Measurements from ENCODE around the gene CCT5. TPM values are rescaled to one million over a fixed set of nuclear protein-coding genes. Genes with fewer than 3 reads are reported as not detected.

The CCT5 gene
- total RNA-seq, 2 donors from 2014 or later, result 110 to 135 TPM

- Histone ChIP-seq H3K36me3 (no peaks in the 10 kb centered on the region), H3K27ac (no peak overlapping the region), H3K4me3 (no peak overlapping the region), H3K27me3 (replicated peaks; ENCODE audit: insufficient read depth) (no peaks in the 10 kb centered on the region), H3K9me3 (no peaks in the 10 kb centered on the region), H3K4me1 (ENCODE audit: control insufficient read depth in 1 of 2, low read depth in 2 of 2) (no peaks in the 10 kb centered on the region)
- ATAC-seq (ENCODE audit: insufficient number of reproducible peaks, low FRiP score, low read depth) (no peak), DNase-seq (ENCODE audit: low spot score) (no peak)
- TF ChIP-seq CTCF (IDR thresholded peaks at IDR 0.05), result no peak
These were observed 36.0 kb upstream of the CCT5 start for GRCh38 chr5:10214041-10214440.

DNA sequence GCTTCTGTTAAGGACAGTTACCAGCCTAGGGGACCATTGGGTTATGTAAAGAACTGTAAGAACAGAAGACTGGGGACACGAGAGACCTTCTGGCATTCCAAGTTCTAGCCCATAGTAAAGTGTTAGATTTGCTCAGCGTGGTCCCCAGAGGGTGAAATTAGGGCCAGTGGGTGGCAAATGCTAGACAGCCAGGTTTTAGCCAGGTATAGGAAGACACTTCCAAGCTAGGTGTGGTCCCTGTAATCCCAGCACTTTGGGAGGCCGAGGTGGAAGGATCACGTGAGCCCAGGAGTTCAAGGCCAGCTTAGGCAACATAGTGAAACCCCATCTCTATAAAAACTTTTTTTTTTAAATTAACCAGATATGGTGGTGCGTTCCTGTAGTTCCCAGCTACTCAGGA lies 34.7 kb upstream of the CCT5 start:
- no peak for TF ChIP-seq CTCF (IDR thresholded peaks at IDR 0.05)
- H3K27ac ChIP-seq, result no peak overlapping the region
- H3K4me3 ChIP-seq, result no peak overlapping the region
- DNase-seq (ENCODE audit: low spot score) (no peak), ATAC-seq (ENCODE audit: insufficient number of reproducible peaks, low FRiP score, low read depth) (no peak)
- no peaks in the 10 kb centered on the region for H3K27me3 ChIP-seq (replicated peaks; ENCODE audit: insufficient read depth)
- no peaks in the 10 kb centered on the region for H3K36me3 ChIP-seq
- no peaks in the 10 kb centered on the region for H3K4me1 ChIP-seq (ENCODE audit: control insufficient read depth in 1 of 2, low read depth in 2 of 2)
- H3K9me3 ChIP-seq, result no peaks in the 10 kb centered on the region

DNA sequence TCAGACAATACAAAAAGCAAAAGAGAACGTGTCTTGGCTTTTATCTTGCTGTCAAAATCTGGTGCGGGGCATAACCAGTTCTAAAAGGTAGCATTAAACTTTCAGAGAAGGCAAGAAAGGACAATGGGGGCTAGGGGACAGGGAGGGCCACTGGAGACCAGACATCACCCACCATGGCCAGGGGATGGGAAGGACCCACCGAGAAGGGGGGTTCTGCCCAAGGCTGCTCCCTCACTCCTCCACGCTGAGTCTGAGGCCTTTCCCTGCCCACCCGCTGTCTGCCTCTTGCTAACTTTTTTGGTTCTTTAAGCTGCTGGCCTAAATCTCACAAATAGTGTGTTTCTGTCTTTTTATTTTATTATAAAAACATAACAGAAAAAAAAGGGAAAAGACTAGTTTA lies 34.0 kb upstream of the CCT5 start:
- no peaks in the 10 kb centered on the region for H3K36me3 ChIP-seq
- H3K9me3 ChIP-seq, result no peaks in the 10 kb centered on the region
- H3K4me1 ChIP-seq (ENCODE audit: control insufficient read depth in 1 of 2, low read depth in 2 of 2), result no peaks in the 10 kb centered on the region
- ATAC-seq (ENCODE audit: insufficient number of reproducible peaks, low FRiP score, low read depth) (no peak), DNase-seq (ENCODE audit: low spot score) (no peak)
- H3K27ac ChIP-seq, result no peak overlapping the region
- no peak for TF ChIP-seq CTCF (IDR thresholded peaks at IDR 0.05)
- H3K4me3 ChIP-seq, result no peak overlapping the region
- H3K27me3 ChIP-seq (replicated peaks; ENCODE audit: insufficient read depth), result no peaks in the 10 kb centered on the region

- DNase-seq (ENCODE audit: low spot score), result no peak
- Histone ChIP-seq H3K27ac (no peak overlapping the region), H3K4me1 (ENCODE audit: control insufficient read depth in 1 of 2, low read depth in 2 of 2) (no peaks in the 10 kb centered on the region), H3K4me3 (no peak overlapping the region), H3K9me3 (no peaks in the 10 kb centered on the region), H3K27me3 (replicated peaks; ENCODE audit: insufficient read depth) (no peaks in the 10 kb centered on the region), H3K36me3 (no peaks in the 10 kb centered on the region)
- TF ChIP-seq CTCF (IDR thresholded peaks at IDR 0.05), result no peak
- no peak for ATAC-seq (ENCODE audit: insufficient number of reproducible peaks, low FRiP score, low read depth)
These were observed 31.4 kb upstream of the CCT5 start for GRCh38 chr5:10218658-10219057.

DNA sequence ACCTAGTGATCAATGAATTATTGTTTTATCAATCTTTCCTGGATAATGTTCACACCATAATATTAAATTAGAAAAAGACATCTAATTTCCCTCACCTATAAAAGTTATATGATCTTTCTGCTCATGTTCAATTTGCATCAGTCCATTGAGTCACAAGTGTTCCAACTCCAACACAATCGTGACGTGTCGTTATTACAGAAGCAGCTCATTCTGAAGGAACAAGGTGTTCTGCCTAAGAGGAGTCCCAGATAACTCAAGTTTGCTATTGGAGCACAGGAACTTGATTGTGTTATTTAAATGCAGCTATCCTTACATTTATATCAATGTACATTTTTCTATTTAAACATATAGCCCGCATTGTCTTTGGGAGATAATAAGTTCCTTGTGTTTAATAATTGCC lies 31.0 kb upstream of the CCT5 start:
- Histone ChIP-seq H3K4me1 (ENCODE audit: control insufficient read depth in 1 of 2, low read depth in 2 of 2) (no peaks in the 10 kb centered on the region), H3K4me3 (no peak overlapping the region), H3K36me3 (no peaks in the 10 kb centered on the region), H3K27me3 (replicated peaks; ENCODE audit: insufficient read depth) (no peaks in the 10 kb centered on the region), H3K27ac (no peak overlapping the region), H3K9me3 (no peaks in the 10 kb centered on the region)
- DNase-seq (ENCODE audit: low spot score) (no peak), ATAC-seq (ENCODE audit: insufficient number of reproducible peaks, low FRiP score, low read depth) (no peak)
- no peak for TF ChIP-seq CTCF (IDR thresholded peaks at IDR 0.05)

Measured in thoracic aorta (tissue), 2 donors.